MM.1S (cell line): ENCODE data around the gene TBC1D26.
"Not testable (repeated sequence)": the region's sequence is repeated elsewhere in the genome, so short reads cannot be mapped to it uniquely, and the experiment has no call there.

Experiments
- EZH2phosphoT487 ChIP-seq: fragments of 300-600 bp; sonication (generic); IDR thresholded peaks from 2 replicates; pipeline ENCODE4 v1.6.1; 2018; ENCODE audit warnings: antibody characterized with exemption, low read length
- TF ChIP-seq, protein P1 (sequence below): fragments of 300-600 bp; sonication (generic); IDR thresholded peaks from 2 replicates; pipeline ENCODE4 v1.5.1; 2016; ENCODE audit warnings: antibody characterized with exemption, low read length, mixed read lengths

DNA sequence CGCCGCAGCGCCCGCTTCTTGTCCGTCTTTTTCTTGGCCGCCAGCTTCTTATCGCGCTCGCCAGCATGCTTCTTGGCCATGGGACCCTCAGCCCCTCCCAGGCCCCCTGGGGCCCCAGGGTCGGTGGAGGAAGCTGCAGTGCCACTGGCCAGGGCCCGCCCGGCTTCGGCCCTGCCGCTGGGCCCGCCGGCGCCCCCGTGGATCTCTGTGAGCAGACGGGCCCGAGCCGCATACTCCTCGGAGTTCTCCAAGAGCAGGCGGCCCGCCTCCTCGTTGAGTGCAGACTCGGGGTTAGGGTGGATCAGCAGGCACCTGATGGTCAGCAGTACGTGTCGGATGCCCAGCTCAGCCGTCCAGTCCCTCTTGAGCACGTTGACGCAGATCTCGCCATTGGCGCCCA is 27.8 kb upstream of the TBC1D26 start:
- TF ChIP-seq, protein P1, sequence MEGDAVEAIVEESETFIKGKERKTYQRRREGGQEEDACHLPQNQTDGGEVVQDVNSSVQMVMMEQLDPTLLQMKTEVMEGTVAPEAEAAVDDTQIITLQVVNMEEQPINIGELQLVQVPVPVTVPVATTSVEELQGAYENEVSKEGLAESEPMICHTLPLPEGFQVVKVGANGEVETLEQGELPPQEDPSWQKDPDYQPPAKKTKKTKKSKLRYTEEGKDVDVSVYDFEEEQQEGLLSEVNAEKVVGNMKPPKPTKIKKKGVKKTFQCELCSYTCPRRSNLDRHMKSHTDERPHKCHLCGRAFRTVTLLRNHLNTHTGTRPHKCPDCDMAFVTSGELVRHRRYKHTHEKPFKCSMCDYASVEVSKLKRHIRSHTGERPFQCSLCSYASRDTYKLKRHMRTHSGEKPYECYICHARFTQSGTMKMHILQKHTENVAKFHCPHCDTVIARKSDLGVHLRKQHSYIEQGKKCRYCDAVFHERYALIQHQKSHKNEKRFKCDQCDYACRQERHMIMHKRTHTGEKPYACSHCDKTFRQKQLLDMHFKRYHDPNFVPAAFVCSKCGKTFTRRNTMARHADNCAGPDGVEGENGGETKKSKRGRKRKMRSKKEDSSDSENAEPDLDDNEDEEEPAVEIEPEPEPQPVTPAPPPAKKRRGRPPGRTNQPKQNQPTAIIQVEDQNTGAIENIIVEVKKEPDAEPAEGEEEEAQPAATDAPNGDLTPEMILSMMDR, result not testable (repeated sequence)
- TF ChIP-seq EZH2phosphoT487, result not testable (repeated sequence)
